ENCODE measurements around the gene SH3D19.

DNA sequence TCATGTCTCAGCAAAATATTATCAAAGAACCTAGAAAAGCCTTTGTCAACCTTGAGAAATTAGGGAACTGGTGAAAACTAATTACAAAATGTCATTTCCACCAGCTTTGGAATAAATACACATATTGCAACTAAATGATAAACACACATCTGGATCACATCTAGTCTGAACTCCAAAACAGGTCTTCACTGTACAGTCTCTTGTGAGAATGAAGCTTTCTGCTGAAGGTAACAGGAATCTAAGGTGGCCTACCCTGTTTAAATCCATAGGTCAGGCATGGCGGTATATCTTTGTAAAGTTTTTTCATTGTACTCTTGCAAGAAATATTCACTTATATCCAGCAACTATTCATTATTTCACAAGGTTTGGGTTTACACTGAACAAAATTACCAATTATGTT, 1.7 kb downstream of the SH3D19 start:
- TF ChIP-seq, protein P1, sequence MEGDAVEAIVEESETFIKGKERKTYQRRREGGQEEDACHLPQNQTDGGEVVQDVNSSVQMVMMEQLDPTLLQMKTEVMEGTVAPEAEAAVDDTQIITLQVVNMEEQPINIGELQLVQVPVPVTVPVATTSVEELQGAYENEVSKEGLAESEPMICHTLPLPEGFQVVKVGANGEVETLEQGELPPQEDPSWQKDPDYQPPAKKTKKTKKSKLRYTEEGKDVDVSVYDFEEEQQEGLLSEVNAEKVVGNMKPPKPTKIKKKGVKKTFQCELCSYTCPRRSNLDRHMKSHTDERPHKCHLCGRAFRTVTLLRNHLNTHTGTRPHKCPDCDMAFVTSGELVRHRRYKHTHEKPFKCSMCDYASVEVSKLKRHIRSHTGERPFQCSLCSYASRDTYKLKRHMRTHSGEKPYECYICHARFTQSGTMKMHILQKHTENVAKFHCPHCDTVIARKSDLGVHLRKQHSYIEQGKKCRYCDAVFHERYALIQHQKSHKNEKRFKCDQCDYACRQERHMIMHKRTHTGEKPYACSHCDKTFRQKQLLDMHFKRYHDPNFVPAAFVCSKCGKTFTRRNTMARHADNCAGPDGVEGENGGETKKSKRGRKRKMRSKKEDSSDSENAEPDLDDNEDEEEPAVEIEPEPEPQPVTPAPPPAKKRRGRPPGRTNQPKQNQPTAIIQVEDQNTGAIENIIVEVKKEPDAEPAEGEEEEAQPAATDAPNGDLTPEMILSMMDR (IDR thresholded peaks at IDR 0.05 in 4 of 5, conservative IDR thresholded peaks at IDR 0.05 in 1 of 5) = no peak
- TF ChIP-seq POLR2A (IDR thresholded peaks at IDR 0.05) = no peak
